Endothelial cell of umbilical vein (primary cell): ENCODE measurements around the gene TSKU. TPM values are rescaled to one million over a fixed set of nuclear protein-coding genes. Genes with fewer than 3 reads are reported as not detected.

Experiments used
- BruUV-seq: library from RNA; stranded (reverse); fragments of 400-500 nt; replicated peaks from 2 replicates; lab custom pipeline; 2021; lab: Mats Ljungman, UMichigan
- CTCF ChIA-PET: fragments of 300-600, 350-600 bp; sonication (Branson Sonifier 250); formaldehyde crosslinking; loops from one replicate; lab custom pipeline; 2021; ENCODE audit warnings: antibody characterized with exemption, inconsistent platforms; lab: Charles Lee
- POLR2A ChIA-PET: fragments of 300-600, 350-600 bp; sonication (Branson Sonifier 250); formaldehyde crosslinking; loops from one replicate; lab custom pipeline; 2021; ENCODE audit warnings: antibody characterized with exemption, inconsistent platforms; lab: Charles Lee
- DNase-seq: peaks from one replicate; pipeline ENCODE4 v3.0.0-alpha.2; 2011; ENCODE audit warnings: low read depth, low spot score
- FAIRE-seq: peaks from 2 replicates; lab custom pipeline; 2011; peaks lifted over from hg19 to GRCh38; lab: Jason Lieb, UNC
- H2AFZ ChIP-seq: 2 replicates; pipeline ENCODE4 v1.6.0; 2012; ENCODE audit warnings: low read depth, low read length, control low read depth, inconsistent platforms
- H3K27ac ChIP-seq: 2 replicates; pipeline ENCODE4 v1.5.1; 2011; ENCODE audit warnings: low read depth, mild to moderate bottlenecking, control low read depth, low read length, moderate library complexity; ENCODE audit not compliant: insufficient read depth
- H3K27me3 ChIP-seq, 2 experiments: 2 replicates each; pipeline versions ENCODE4 v1.6.0 to v1.6.1; 2011; ENCODE audit warnings: low read length in 2 of 2, mixed read lengths in 1 of 2; ENCODE audit not compliant: control insufficient read depth in 2 of 2, insufficient read depth in 2 of 2
- H3K36me3 ChIP-seq, 2 experiments: 2 replicates in 1 of 2; 3 replicates in 1 of 2; pipeline ENCODE4 v1.5.1; 2011; ENCODE audit warnings: low read length in 2 of 2, mild to moderate bottlenecking in 1 of 2, moderate library complexity in 1 of 2; ENCODE audit not compliant: control insufficient read depth in 2 of 2, insufficient read depth in 2 of 2; ENCODE audit errors: extremely low read depth in 1 of 2
- H3K4me1 ChIP-seq: 3 replicates; pipeline ENCODE4 v1.5.1; 2011; ENCODE audit warnings: mild to moderate bottlenecking, low read length; ENCODE audit not compliant: control insufficient read depth, insufficient read depth; ENCODE audit errors: extremely low read depth
- H3K4me2 ChIP-seq: 2 replicates; pipeline ENCODE4 v1.6.1; 2011; ENCODE audit warnings: low read length, control low read depth, mixed read lengths; ENCODE audit not compliant: insufficient read depth
- H3K4me3 ChIP-seq, 3 experiments: fragments of 200-600 bp in 1 of 3; sonication (generic), shearing (Covaris generic) in 1 of 3; replicated peaks in 1 of 3; 2 replicates each; pipeline ENCODE4 v1.5.1; 2011 to 2016; ENCODE audit warnings: control low read depth in 3 of 3, low read length in 3 of 3, mild to moderate bottlenecking in 2 of 3, inconsistent platforms in 1 of 3, low read depth in 1 of 3, moderate library complexity in 1 of 3; ENCODE audit not compliant: insufficient read depth in 1 of 3
- H3K79me2 ChIP-seq: 2 replicates; pipeline ENCODE4 v1.6.0; 2012; ENCODE audit warnings: low read length, inconsistent platforms; ENCODE audit not compliant: control insufficient read depth, insufficient read depth
- H3K9ac ChIP-seq: replicated peaks from 2 replicates; pipeline ENCODE3; 2011; ENCODE audit warnings: low read length, control low read depth; ENCODE audit not compliant: insufficient read depth; ENCODE audit errors: extremely low read depth
- H3K9me1 ChIP-seq: replicated peaks from 3 replicates; pipeline ENCODE4 v1.6.0; 2011; ENCODE audit warnings: mild to moderate bottlenecking, low read length; ENCODE audit not compliant: control insufficient read depth, insufficient read depth; ENCODE audit errors: extremely low read depth
- H3K9me3 ChIP-seq: replicated peaks from 2 replicates; pipeline ENCODE4 v1.5.1; 2012; ENCODE audit warnings: low read length, inconsistent platforms; ENCODE audit not compliant: control insufficient read depth, insufficient read depth
- H4K20me1 ChIP-seq: replicated peaks from 2 replicates; pipeline ENCODE3; 2011; ENCODE audit warnings: mild to moderate bottlenecking, low read length; ENCODE audit not compliant: control insufficient read depth, insufficient read depth; ENCODE audit errors: extremely low read depth
- CTCF ChIP-seq, 2 donors: IDR thresholded peaks; 1 replicate in 1 of 2; 2 replicates in 1 of 2; pipeline ENCODE4 v1.5.1; 2011; ENCODE audit warnings: low read length in 2 of 2, mild to moderate bottlenecking in 2 of 2, moderate library complexity in 2 of 2, control low read depth in 1 of 2, inconsistent platforms in 1 of 2, low read depth in 1 of 2; ENCODE audit not compliant: insufficient read depth in 1 of 2; ENCODE audit errors: extremely low read depth in 1 of 2
- EZH2 ChIP-seq: IDR thresholded peaks from 2 replicates; pipeline ENCODE4 v1.6.1; 2012; ENCODE audit warnings: borderline replicate concordance, low read depth, mild to moderate bottlenecking, moderate library complexity, low read length, inconsistent platforms; ENCODE audit not compliant: severe bottlenecking
- FOS ChIP-seq: IDR thresholded peaks from 2 replicates; pipeline ENCODE4 v1.6.1; 2011; ENCODE audit warnings: mild to moderate bottlenecking, low read length, moderate library complexity, borderline replicate concordance; ENCODE audit not compliant: insufficient read depth
- GATA2 ChIP-seq: IDR thresholded peaks from 2 replicates; pipeline ENCODE4 v1.7.0; 2011; ENCODE audit warnings: low read depth, mild to moderate bottlenecking, moderate library complexity, mixed read lengths, low read length; ENCODE audit not compliant: insufficient read length, insufficient read depth
- JUN ChIP-seq: IDR thresholded peaks from 2 replicates; pipeline ENCODE4 v1.6.1; 2011; ENCODE audit warnings: borderline replicate concordance, low read depth; ENCODE audit not compliant: insufficient read length, insufficient read depth
- MAX ChIP-seq: IDR thresholded peaks from 2 replicates; pipeline ENCODE4 v1.6.1; 2011; ENCODE audit not compliant: insufficient read depth, insufficient read length
- MYC ChIP-seq: IDR thresholded peaks from one replicate; pipeline ENCODE4 v1.6.1; 2011; ENCODE audit warnings: mild to moderate bottlenecking, low read depth, low read length
- POLR2A ChIP-seq: IDR thresholded peaks from 2 replicates; pipeline ENCODE4 v1.6.1; 2012; ENCODE audit warnings: low read depth, mild to moderate bottlenecking, control low read depth, low read length
- POLR2AphosphoS5 ChIP-seq: IDR thresholded peaks from 2 replicates; pipeline ENCODE4 v1.6.1; 2012; ENCODE audit warnings: low read depth, mild to moderate bottlenecking, control low read depth, low read length, moderate library complexity; ENCODE audit not compliant: insufficient read depth
- dilution Hi-C: fragments of 300-500 bp; cut with MboI; formaldehyde crosslinking; loops from one replicate; pipeline ENCODE4 v1.15.0; 2019; ENCODE audit warnings: low sequenced_read_pairs; ENCODE audit not compliant: extremely low pct_ligation_motif_present
- intact Hi-C: fragments of 100-400 bp; cut with micrococcal nuclease; formaldehyde crosslinking; loops from one replicate; pipeline ENCODE4 v1.10.0; 2022
- polyA plus RNA-seq, 4 experiments: library from polyadenylated mRNA; depleted of rRNA in 3 of 4; stranded (reverse) in 3 of 4; unstranded in 1 of 4; fragments of >200 nt; gene quantifications; 2 replicates each; pipeline versions ENCODE4 v1.2.1 to v1.2.3, GENCODE V29; 2011 to 2012; ENCODE audit warnings: missing spikeins in 1 of 4
- total RNA-seq: library from RNA; stranded (reverse); gene quantifications from 2 replicates; pipeline ENCODE4 v1.2.3, GENCODE V29; 2021

TSKU gene
- total and polyA plus RNA-seq, 2 donors (not counting 3 experiments of a cell fraction or from before 2014, with no cell fraction given): 16.2 to 21.2 TPM

GRCh38 chr11:76735841-76736240 lies 47.3 kb upstream of the TSKU start:
- no TSS peak for BruUV-seq
- intact Hi-C loops (loop anchor here (2.0 kb wide), 3 partner anchors 27 to 303 kb away; no protein-coding TSS in a partner anchor), dilution Hi-C loops (no loop called here)
- H3K4me3 ChIP-seq: no peak overlapping the region
- CTCF ChIA-PET: interaction anchor here (0.7 to 6.6 kb wide), 12 partner anchors 11 to 355 kb away, joined by 3 to 287 read pairs (median 12); no protein-coding TSS in a partner anchor
- no peaks in the 10 kb centered on the region for H3K36me3 ChIP-seq
- H3K27ac ChIP-seq: no peak overlapping the region
- FAIRE-seq (no peak), DNase-seq (no peak)
- no peaks in the 10 kb centered on the region for H4K20me1 ChIP-seq
- no peaks in the 10 kb centered on the region for H3K9me3 ChIP-seq
- POLR2A ChIA-PET: no interaction called here
- no peaks in the 10 kb centered on the region for H3K9me1 ChIP-seq
- no peak overlapping the region for H3K9ac ChIP-seq
- TF ChIP-seq EZH2 (no peak), FOS (no peak)
- H3K4me2 ChIP-seq: no peak overlapping the region
- H3K79me2 ChIP-seq: no peaks in the 10 kb centered on the region
- H3K27me3 ChIP-seq: no peaks in the 10 kb centered on the region
- H3K4me1 ChIP-seq: peaks cover 5% of the 10 kb centered on the region
- H2AFZ ChIP-seq: no peak overlapping the region

GRCh38 chr11:76736266-76736665 lies 46.9 kb upstream of the TSKU start:
- intact Hi-C loops (no loop called here), dilution Hi-C loops (no loop called here)
- no peaks in the 10 kb centered on the region for H3K36me3 ChIP-seq
- no TSS peak for BruUV-seq
- H2AFZ ChIP-seq: no peak overlapping the region
- TF ChIP-seq FOS: no peak
- TF ChIP-seq EZH2: no peak
- TF ChIP-seq GATA2: no peak
- no peak for TF ChIP-seq POLR2A
- no peak for TF ChIP-seq CTCF (IDR thresholded peaks at IDR 0.05; ENCODE audit: extremely low read depth in 1 of 2, insufficient read depth in 1 of 2, low read depth in 1 of 2, low read length in 2 of 2)
- TF ChIP-seq POLR2AphosphoS5: no peak
- TF ChIP-seq MYC: no peak
- no peak for TF ChIP-seq JUN
- no peak for TF ChIP-seq MAX
- H3K9me3 ChIP-seq: no peaks in the 10 kb centered on the region
- POLR2A ChIA-PET: no interaction called here
- H3K9ac ChIP-seq: no peak overlapping the region
- no peak overlapping the region for H3K4me3 ChIP-seq
- FAIRE-seq: no peak
- peaks cover 0 to under 1% of the 10 kb centered on the region in 2 experiments for H3K27me3 ChIP-seq
- H3K79me2 ChIP-seq: no peaks in the 10 kb centered on the region
- no peak overlapping the region for H3K4me2 ChIP-seq
- no peaks in the 10 kb centered on the region for H3K9me1 ChIP-seq
- CTCF ChIA-PET: interaction anchor here (1.0 to 6.6 kb wide), 6 partner anchors 13 to 355 kb away, joined by 3 to 287 read pairs (median 35); no protein-coding TSS in a partner anchor
- DNase-seq: no peak
- H4K20me1 ChIP-seq: no peaks in the 10 kb centered on the region
- H3K4me1 ChIP-seq: peaks cover 5% of the 10 kb centered on the region
- no peak overlapping the region for H3K27ac ChIP-seq
